ENCODE results near the gene TIMM17B. TPM values are rescaled to one million over a fixed set of nuclear protein-coding genes. Genes with fewer than 3 reads are reported as not detected.

The TIMM17B gene
- total RNA-seq, 1 experiment from 2014 or later: 89.7 TPM

GRCh38 chrX:48848847-48849246, 48.7 kb downstream of the TIMM17B start:
- H3K14ac ChIP-seq (ENCODE audit: insufficient read depth, low read length): no peak overlapping the region
- H3K9me3 Mint-ChIP-seq: peaks cover 66 to 79% of the 10 kb centered on the region in 2 experiments
- no peaks in the 10 kb centered on the region for H3K4me1 Mint-ChIP-seq
- H3K79me1 ChIP-seq (ENCODE audit: insufficient read depth, low read depth, low read length, poor library complexity, severe bottlenecking): no peaks in the 10 kb centered on the region
- no peaks in the 10 kb centered on the region; the same call in 1 of the 2 replicates for H3K27me3 Mint-ChIP-seq (ENCODE audit: low read depth)
- no peak overlapping the region for H4K91ac ChIP-seq (ENCODE audit: insufficient read length, low read depth, low read length)
- H3K56ac ChIP-seq (ENCODE audit: insufficient read length, low read depth, low read length): no peak overlapping the region
- TF ChIP-seq CTCF (conservative IDR thresholded peaks at IDR 0.05): no peak
- H3K23ac ChIP-seq (ENCODE audit: insufficient read length, low read depth, low read length): no peak overlapping the region
- no CpG with 5 or more reads among the region's 1 CpG for WGBS (ENCODE audit: extremely low coverage, insufficient read length, low lambda C conversion rate)
- no peaks in the 10 kb centered on the region for H3K79me2 ChIP-seq (ENCODE audit: insufficient read depth, low read length)
- H3K27me3 ChIP-seq (ENCODE audit: insufficient read depth, low read length): no peaks in the 10 kb centered on the region
- H2BK12ac ChIP-seq (ENCODE audit: insufficient read length, low read depth, low read length): no peak overlapping the region
- no peak overlapping the region for H2BK20ac ChIP-seq (ENCODE audit: low read depth, low read length, poor library complexity, severe bottlenecking)
- H3T11ph ChIP-seq (ENCODE audit: low read length): no peak overlapping the region
- no peak overlapping the region for H3K18ac ChIP-seq (ENCODE audit: insufficient read length, low read depth, low read length)
- H3K27ac Mint-ChIP-seq: no peak overlapping the region
- DNase-seq: no peak
- H4K5ac ChIP-seq (ENCODE audit: insufficient read length, low read depth, low read length): no peak overlapping the region
- no peaks in the 10 kb centered on the region for H4K20me1 ChIP-seq (ENCODE audit: control insufficient read depth, insufficient read depth, insufficient read length)
- H2BK120ac ChIP-seq (ENCODE audit: low read depth, low read length, poor library complexity, severe bottlenecking): no peak overlapping the region
- no peak overlapping the region for H3K27ac ChIP-seq (ENCODE audit: insufficient read length, low read depth, low read length)
- no peak overlapping the region for H2BK15ac ChIP-seq (ENCODE audit: low read depth, low read length)
- peaks cover 14% of the 10 kb centered on the region for H3K9me3 ChIP-seq (ENCODE audit: control insufficient read depth, low read depth, low read length)
- no peaks in the 10 kb centered on the region for H3K23me2 ChIP-seq (ENCODE audit: insufficient read length, low read depth, low read length, poor library complexity, severe bottlenecking)
- H3K4me3 Mint-ChIP-seq: no peak overlapping the region
- no peak overlapping the region for H4K8ac ChIP-seq (replicated peaks; ENCODE audit: insufficient read length, low read depth, low read length)
- H2AFZ ChIP-seq (ENCODE audit: low read length): no peak overlapping the region
- no peak overlapping the region for H2BK5ac ChIP-seq (ENCODE audit: insufficient read length, low read length)
- no peaks in the 10 kb centered on the region for H3K4me1 ChIP-seq (ENCODE audit: insufficient read depth, low read length)
- H2AK5ac ChIP-seq (ENCODE audit: insufficient read length, low read length): no peak overlapping the region
- H3K4me2 ChIP-seq (ENCODE audit: insufficient read depth, insufficient read length, low read length): no peak overlapping the region
- H3K9ac ChIP-seq (ENCODE audit: extremely low read depth, insufficient read length, low read length): no peak overlapping the region
- H3K36me3 Mint-ChIP-seq (ENCODE audit: insufficient read depth in 1 of 3, low read depth in 3 of 3): peaks cover 11 to 16% (median 16%) of the 10 kb centered on the region in 3 experiments; a peak in 6 of 7 replicates
- H3K4ac ChIP-seq (ENCODE audit: low read depth, low read length): no peak overlapping the region

Other genes with a start within 250 kb of the TIMM17B start
- gene WAS, start 214.0 kb downstream of the TIMM17B start, total RNA-seq (2021): 0.24 and 0.61 TPM in 2 replicates
- 16.2 and 17.4 TPM in 2 replicates for gene SUV39H1, start 201.0 kb downstream of the TIMM17B start, total RNA-seq (2021)
- not detected in 2 replicates for gene GLOD5, start 136.0 kb downstream of the TIMM17B start, total RNA-seq (2021)
- gene GATA1, start 111.2 kb downstream of the TIMM17B start, total RNA-seq (2021): not detected in 2 replicates
- 52.8 and 57.9 TPM in 2 replicates for gene HDAC6, start 95.7 kb downstream of the TIMM17B start, total RNA-seq (2021)
- gene ERAS, start 71.3 kb downstream of the TIMM17B start, total RNA-seq (2021): 0.18 TPM in 1 of 2 replicates, not detected in the other
- gene PCSK1N, start 62.2 kb downstream of the TIMM17B start, total RNA-seq (2021): 3.9 and 4.0 TPM in 2 replicates
- gene PQBP1, start 162 bp upstream of the TIMM17B start, total RNA-seq (2021): 87.5 and 87.9 TPM in 2 replicates
- 29.1 and 32.9 TPM in 2 replicates for gene SLC35A2, start 13.9 kb upstream of the TIMM17B start, total RNA-seq (2021)
- gene PIM2, start 21.3 kb upstream of the TIMM17B start, total RNA-seq (2021): 154 and 163 TPM in 2 replicates
- 62.5 and 62.6 TPM in 2 replicates for gene OTUD5, start 59.8 kb upstream of the TIMM17B start, total RNA-seq (2021)
- 5.7 and 7.0 TPM in 2 replicates for gene KCND1, start 74.1 kb upstream of the TIMM17B start, total RNA-seq (2021)
- 70.1 and 71.8 TPM in 2 replicates for gene GRIPAP1, start 104.5 kb upstream of the TIMM17B start, total RNA-seq (2021)
- 58.9 and 59.8 TPM in 2 replicates for gene TFE3, start 145.6 kb upstream of the TIMM17B start, total RNA-seq (2021)
- 14.5 and 15.7 TPM in 2 replicates for gene CCDC120, start 161.2 kb upstream of the TIMM17B start, total RNA-seq (2021)
- gene PRAF2, start 176.2 kb upstream of the TIMM17B start, total RNA-seq (2021): 12.2 and 13.4 TPM in 2 replicates
- gene WDR45, start 182.1 kb upstream of the TIMM17B start, total RNA-seq (2021): 31.5 and 35.8 TPM in 2 replicates
- gene GPKOW, start 226.0 kb upstream of the TIMM17B start, total RNA-seq (2021): 15.8 and 17.1 TPM in 2 replicates